Stomach (tissue), 9 donors: Measurements from ENCODE around the gene CCDC136. TPM values are rescaled to one million over a fixed set of nuclear protein-coding genes. Genes with fewer than 3 reads are reported as not detected.

Experiments used
- DNase-seq, 2 donors: peaks; one replicate each; pipeline versions ENCODE4 v3.0.0 to v3.0.0-alpha.2; 2013 to 2019
- H3K27ac ChIP-seq, 5 donors: fragments of 200-600 bp in 4 of 5; sonication (generic) in 4 of 5; one replicate each; pipeline ENCODE4 v1.5.1; 2013 to 2019; ENCODE audit warnings: mild to moderate bottlenecking in 1 of 5, moderate library complexity in 1 of 5
- H3K27me3 ChIP-seq, 3 donors: fragments of 200-600 bp; sonication (generic); one replicate each; pipeline ENCODE4 v1.5.1; 2017 to 2019; ENCODE audit warnings: mixed run types in 1 of 3
- H3K36me3 ChIP-seq, 4 donors: fragments of 200-600 bp; sonication (generic); 1 replicate in 3 of 4; 2 replicates in 1 of 4; pipeline ENCODE4 v1.5.1; 2016 to 2019
- H3K4me1 ChIP-seq, 4 donors: fragments of 200-600 bp; sonication (generic); one replicate each; pipeline ENCODE4 v1.5.1; 2016 to 2019
- H3K4me3 ChIP-seq, 4 donors: fragments of 200-600 bp; sonication (generic) in 3 of 4; one replicate each; pipeline ENCODE4 v1.5.1; 2016 to 2019; ENCODE audit warnings: mild to moderate bottlenecking in 1 of 4
- H3K9me3 ChIP-seq, 4 donors: fragments of 200-600 bp; sonication (generic); one replicate each; pipeline ENCODE4 v1.5.1; 2016 to 2019
- EP300 ChIP-seq: sonication (generic); formaldehyde crosslinking; IDR thresholded peaks from one replicate; pipeline ENCODE4 v1.6.1; 2017; ENCODE audit warnings: antibody characterized with exemption
- POLR2A ChIP-seq, 4 donors: fragments of 450-650 bp; IDR thresholded peaks; one replicate each; pipeline ENCODE4 v1.6.1; 2016; ENCODE audit warnings: antibody characterized with exemption in 4 of 4, control low read depth in 2 of 4, mild to moderate bottlenecking in 1 of 4, moderate library complexity in 1 of 4
- POLR2AphosphoS5 ChIP-seq, 3 donors: sonication (generic); formaldehyde crosslinking; IDR thresholded peaks; one replicate each; pipeline ENCODE4 v1.6.1; 2016; ENCODE audit warnings: antibody characterized with exemption in 3 of 3
- WGBS, 5 donors: extraction: QIAGEN DNeasy Blood & Tissue Kit in 3 of 5; methylation state at CpG; one replicate each; pipeline versions ENCODE4 v1.1.5 to v1.1.7; 2013 to 2018; 5-methylcytosine and 5-hydroxymethylcytosine counted together
- intact Hi-C: fragments of 100-400 bp; cut with DNase I; formaldehyde crosslinking; loops from one replicate; pipeline ENCODE4 v1.15.1; 2023; ENCODE audit warnings: low total_unique reads
- polyA plus RNA-seq, 3 donors: library from polyadenylated mRNA; stranded (reverse); fragments of 200-250 nt; gene quantifications; one replicate each; pipeline ENCODE4 v1.2.3, GENCODE V29; 2013
- total RNA-seq, 5 donors: library from RNA; depleted of rRNA; stranded (reverse); fragments of >200 nt; gene quantifications; one replicate each; pipeline versions ENCODE4 v1.1.0 to v1.2.3, GENCODE V29; 2014 to 2016
- TF ChIP-seq, protein P1 (sequence below), 7 experiments: fragments of 450-650 bp in 4 of 7; fragments of 200-600 bp in 3 of 7; sonication (generic) in 3 of 7; IDR thresholded peaks; one replicate each; pipeline ENCODE4 v1.5.1; 2016 to 2019; ENCODE audit warnings: antibody characterized with exemption in 7 of 7, control low read depth in 2 of 7, mild to moderate bottlenecking in 1 of 7
- donor health status: healthy with polysubstance abuse.
- donor health status: Bipolar disorder and iron deficiency.
- donor health status: healthy.

Gene CCDC136
- total and polyA plus RNA-seq, 8 donors, result 2.3 to 36.8 (median 5.4) TPM

DNA sequence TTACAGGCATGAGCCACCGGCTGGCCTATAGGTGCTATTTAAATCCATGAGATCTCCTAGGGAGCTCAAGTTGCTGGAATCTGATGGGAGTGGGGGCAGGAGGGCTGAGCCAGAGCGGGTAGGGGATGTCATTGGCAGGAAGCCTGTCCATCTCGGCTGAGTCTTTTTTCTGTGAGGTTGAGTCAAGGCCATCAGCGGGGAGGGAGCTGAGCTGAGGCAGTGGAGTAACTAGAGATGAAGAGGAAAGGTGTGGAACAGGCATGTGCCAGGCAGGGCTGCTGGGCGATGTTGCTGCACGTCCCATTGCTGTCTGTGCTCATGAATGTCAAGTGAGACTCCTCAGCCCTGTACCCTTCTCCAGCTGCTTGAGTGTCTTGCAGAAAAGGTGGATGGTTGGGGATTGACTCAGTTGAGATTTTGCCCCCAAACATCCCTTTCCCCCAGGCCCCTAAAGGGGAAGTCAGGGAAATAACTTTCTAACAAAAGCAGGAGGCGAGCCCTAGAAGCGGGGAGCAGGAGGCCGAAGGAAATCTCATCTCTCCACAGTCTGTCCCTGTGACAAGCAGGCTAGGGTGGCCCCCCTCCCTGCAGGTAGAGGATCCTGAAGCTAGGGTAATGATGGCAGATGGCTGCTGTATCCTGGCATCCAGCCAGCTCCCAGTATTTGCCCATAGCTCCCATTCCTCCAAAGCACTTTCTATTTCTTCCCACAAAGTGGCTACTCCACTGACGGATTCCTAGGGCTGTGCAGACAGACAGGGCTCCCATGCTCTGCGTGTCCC lies 76.3 kb downstream of the CCDC136 start:
- H3K4me1 ChIP-seq, result peaks cover 29 to 49% (median 35%) of the 10 kb centered on the region in 4 donors
- no peak overlapping the region for H3K27ac ChIP-seq
- DNase-seq, result peak; percentile 45 to 58
- H3K36me3 ChIP-seq, result peaks cover 10 to 26% (median 23%) of the 10 kb centered on the region in 4 donors
- TF ChIP-seq EP300 (no peak), POLR2A (IDR thresholded peaks at IDR 0.05) (no peak), POLR2AphosphoS5 (IDR thresholded peaks at IDR 0.05) (no peak)
- TF ChIP-seq, protein P1, sequence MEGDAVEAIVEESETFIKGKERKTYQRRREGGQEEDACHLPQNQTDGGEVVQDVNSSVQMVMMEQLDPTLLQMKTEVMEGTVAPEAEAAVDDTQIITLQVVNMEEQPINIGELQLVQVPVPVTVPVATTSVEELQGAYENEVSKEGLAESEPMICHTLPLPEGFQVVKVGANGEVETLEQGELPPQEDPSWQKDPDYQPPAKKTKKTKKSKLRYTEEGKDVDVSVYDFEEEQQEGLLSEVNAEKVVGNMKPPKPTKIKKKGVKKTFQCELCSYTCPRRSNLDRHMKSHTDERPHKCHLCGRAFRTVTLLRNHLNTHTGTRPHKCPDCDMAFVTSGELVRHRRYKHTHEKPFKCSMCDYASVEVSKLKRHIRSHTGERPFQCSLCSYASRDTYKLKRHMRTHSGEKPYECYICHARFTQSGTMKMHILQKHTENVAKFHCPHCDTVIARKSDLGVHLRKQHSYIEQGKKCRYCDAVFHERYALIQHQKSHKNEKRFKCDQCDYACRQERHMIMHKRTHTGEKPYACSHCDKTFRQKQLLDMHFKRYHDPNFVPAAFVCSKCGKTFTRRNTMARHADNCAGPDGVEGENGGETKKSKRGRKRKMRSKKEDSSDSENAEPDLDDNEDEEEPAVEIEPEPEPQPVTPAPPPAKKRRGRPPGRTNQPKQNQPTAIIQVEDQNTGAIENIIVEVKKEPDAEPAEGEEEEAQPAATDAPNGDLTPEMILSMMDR (IDR thresholded peaks at IDR 0.05), result no peak
- peaks cover 0 to 11% (median 0%) of the 10 kb centered on the region in 3 donors for H3K27me3 ChIP-seq
- WGBS, 5 donors, result 69 to 82% (median 75%) methylated on average over 11 of the region's 11 CpGs
- intact Hi-C loops, result loop anchor here (10.0 kb wide), 1 partner anchor 133 kb away; the partner anchor contains the start of gene CALU
- H3K4me3 ChIP-seq, result peak overlapping the region in 1 of 4 donors; percentile 77
- no peaks in the 10 kb centered on the region for H3K9me3 ChIP-seq

DNA sequence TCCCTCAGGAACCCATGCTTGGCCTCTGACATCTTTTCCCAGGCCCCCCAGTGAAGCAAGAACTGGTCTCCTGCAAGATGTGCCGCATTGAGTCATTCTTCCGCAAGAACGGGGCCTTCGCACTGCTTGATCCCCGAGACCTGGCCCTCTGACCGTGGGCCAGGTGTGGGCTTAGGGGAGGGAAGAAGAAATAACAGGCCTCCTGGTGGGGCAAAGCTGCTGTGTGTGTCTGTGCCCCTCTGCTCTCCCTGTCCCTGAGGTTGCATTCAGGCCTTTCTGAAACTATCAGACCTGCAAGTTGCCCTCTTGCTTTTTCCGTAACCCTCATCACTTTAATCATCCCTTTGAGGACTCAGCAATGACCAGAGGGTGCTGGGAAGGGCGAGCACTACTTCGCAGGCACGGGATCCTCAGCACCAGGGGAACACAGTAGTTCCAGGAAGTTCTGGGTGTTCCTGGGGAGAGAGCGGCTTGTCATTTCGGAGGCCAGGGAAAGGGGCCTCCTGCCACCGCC lies 76.9 kb downstream of the CCDC136 start:
- WGBS, 5 donors, result 23 to 58% (median 33%) methylated on average over 8 to 13 of the region's 13 CpGs
- intact Hi-C loops, result loop anchor here (10.0 kb wide), 1 partner anchor 134 kb away; the partner anchor contains the start of gene CALU
- Histone ChIP-seq H3K27ac (peak overlapping the region in 4 of 5 donors; percentile 43 to 61 (median 52)), H3K27me3 (peaks cover 0 to 14% (median 0%) of the 10 kb centered on the region in 3 donors), H3K36me3 (peaks cover 10 to 26% (median 23%) of the 10 kb centered on the region in 4 donors), H3K4me3 (peak overlapping the region; percentile 44 to 77 (median 57)), H3K4me1 (peaks cover 24 to 45% (median 30%) of the 10 kb centered on the region in 4 donors), H3K9me3 (no peaks in the 10 kb centered on the region)
- TF ChIP-seq POLR2AphosphoS5 (IDR thresholded peaks at IDR 0.05) (no peak), EP300 (no peak), POLR2A (IDR thresholded peaks at IDR 0.05) (no peak)
- TF ChIP-seq, protein P1 (IDR thresholded peaks at IDR 0.05), result no peak
- no peak for DNase-seq

- peaks cover 19 to 38% (median 24%) of the 10 kb centered on the region in 4 donors for H3K4me1 ChIP-seq
- 0 to 7% (median 1%) methylated on average over 16 to 86 of the region's 86 CpGs for WGBS, 5 donors
- H3K27ac ChIP-seq, result peak overlapping the region; percentile 19 to 61 (median 48)
- TF ChIP-seq, protein P1 (IDR thresholded peaks at IDR 0.05), result peak in 1 of 7 experiments; percentile 32
- TF ChIP-seq POLR2A (IDR thresholded peaks at IDR 0.05), result no peak
- H3K4me3 ChIP-seq, result peak overlapping the region; percentile 44 to 77 (median 57)
- peak; percentile 69 to 89 for DNase-seq
- peaks cover 0 to 14% (median 0%) of the 10 kb centered on the region in 3 donors for H3K27me3 ChIP-seq
- peaks cover 10 to 26% (median 23%) of the 10 kb centered on the region in 4 donors for H3K36me3 ChIP-seq
- H3K9me3 ChIP-seq, result no peaks in the 10 kb centered on the region
- intact Hi-C loops, result loop anchor here (10.0 kb wide), 1 partner anchor 135 kb away; the partner anchor contains the start of gene CALU
Observed at GRCh38 chr7:128869138-128869943, 77.6 kb downstream of the CCDC136 start.

DNA sequence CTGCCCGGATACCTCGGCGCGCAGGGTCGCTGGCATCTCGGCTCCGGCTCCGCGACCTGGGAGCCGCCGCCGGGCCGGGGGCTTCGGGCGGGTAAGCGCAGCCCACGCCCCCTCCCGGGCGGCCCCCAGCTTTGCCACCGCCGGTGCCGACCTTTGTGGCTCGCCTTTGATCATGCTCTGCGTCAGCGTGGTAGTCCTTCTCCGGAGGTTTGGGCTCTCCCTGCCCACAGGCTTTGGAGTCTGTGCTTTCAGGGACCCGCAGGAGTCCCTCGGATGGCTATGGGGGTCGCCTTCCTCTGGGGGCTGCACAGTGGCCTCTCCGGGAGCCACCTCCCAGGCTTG lies 78.1 kb downstream of the CCDC136 start:
- Histone ChIP-seq H3K27me3 (peaks cover 0 to 14% (median 0%) of the 10 kb centered on the region in 3 donors), H3K27ac (peak overlapping the region in 2 of 5 donors; percentile 57 to 61), H3K36me3 (peaks cover 10 to 21% (median 19%) of the 10 kb centered on the region in 4 donors), H3K9me3 (no peaks in the 10 kb centered on the region), H3K4me3 (peak overlapping the region; percentile 44 to 77 (median 57)), H3K4me1 (peaks cover 19 to 32% (median 23%) of the 10 kb centered on the region in 4 donors)
- 6 to 37% (median 7%) methylated on average over 4 to 30 of the region's 30 CpGs for WGBS, 5 donors
- no peak for TF ChIP-seq POLR2AphosphoS5 (IDR thresholded peaks at IDR 0.05)
- TF ChIP-seq, protein P1 (IDR thresholded peaks at IDR 0.05), result no peak
- TF ChIP-seq EP300, result no peak
- no peak for TF ChIP-seq POLR2A (IDR thresholded peaks at IDR 0.05)
- DNase-seq, result no peak
- intact Hi-C loops, result loop anchor here (10.0 kb wide), 1 partner anchor 135 kb away; the partner anchor contains the start of gene CALU
